NCI-H2227 (cell line): ENCODE measurements around the gene HNRNPA0.

Experiments used
- DNase-seq: peaks from one replicate; lab custom pipeline; 2025; ENCODE audit not compliant: unreplicated experiment; lab: John Stamatoyannopoulos, UW

Gene HNRNPA0

GRCh38 chr5:137754961-137755762 lies 999 bp upstream of the HNRNPA0 start:
- no peak for DNase-seq

- peak; percentile 37 for DNase-seq
Measured at GRCh38 chr5:137753691-137754187, 424 bp downstream of the HNRNPA0 start.

DNA sequence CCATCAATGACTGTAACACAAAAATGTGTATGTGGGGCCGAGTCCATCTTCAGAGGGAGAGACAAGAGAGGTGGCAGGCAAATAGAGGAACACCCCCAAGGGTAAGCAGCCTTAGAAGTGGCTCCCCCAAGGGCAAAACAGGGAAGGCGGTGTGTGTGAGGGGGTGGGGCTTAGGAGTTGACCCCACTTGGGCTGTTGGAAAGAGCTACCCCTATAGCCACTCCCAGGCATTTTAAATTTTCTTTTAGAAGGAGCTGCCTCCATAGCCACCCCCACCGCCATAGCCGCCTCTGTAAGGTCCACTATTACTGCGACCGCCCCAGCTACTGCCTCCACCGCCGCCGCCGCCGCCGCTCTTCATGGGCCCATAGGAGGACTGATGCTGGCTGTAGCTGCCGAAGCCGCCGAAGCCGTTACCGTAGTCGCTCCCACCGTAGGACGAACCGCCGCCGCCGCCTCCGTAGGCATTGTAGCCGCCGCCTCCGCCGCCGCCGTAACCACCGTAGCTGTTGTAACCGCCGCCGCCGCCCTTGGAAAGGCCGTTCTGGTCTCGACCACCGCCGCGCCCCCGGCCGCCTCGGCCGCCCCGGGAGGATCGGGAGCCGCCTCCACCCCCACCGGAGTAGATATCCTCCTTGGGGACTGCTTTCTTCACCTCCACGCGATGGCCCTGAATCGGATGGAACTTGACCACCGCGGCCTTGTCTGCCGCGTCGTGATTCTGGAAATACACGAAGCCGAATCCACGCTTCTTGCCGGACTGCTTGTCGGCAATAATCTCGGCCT lies 1.1 kb downstream of the HNRNPA0 start:
- peak; percentile 32 for DNase-seq

GRCh38 chr5:137751869-137752491 lies 2.2 kb downstream of the HNRNPA0 start:
- DNase-seq: peak; percentile 68

DNA sequence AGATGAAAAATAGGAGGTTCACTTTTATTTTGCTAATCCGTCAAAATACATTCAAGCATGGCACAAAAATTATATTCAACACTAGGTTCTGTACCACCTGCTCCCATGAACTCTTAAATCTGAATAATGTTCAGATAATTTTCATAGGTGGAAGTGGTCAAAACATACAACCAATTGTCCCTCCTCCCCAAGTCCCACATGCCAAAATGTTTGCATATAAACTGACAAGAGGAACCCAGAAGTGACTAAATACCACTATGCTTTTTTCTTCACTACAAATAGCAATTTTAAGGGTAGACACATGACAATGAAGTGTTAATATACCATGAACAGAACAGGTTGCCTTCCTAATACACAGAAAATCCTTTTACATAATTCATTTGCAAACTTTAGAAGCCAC lies 3.7 kb downstream of the HNRNPA0 start:
- no peak for DNase-seq

- DNase-seq: no peak
Measured at GRCh38 chr5:137747848-137748247, 6.3 kb downstream of the HNRNPA0 start.

DNA sequence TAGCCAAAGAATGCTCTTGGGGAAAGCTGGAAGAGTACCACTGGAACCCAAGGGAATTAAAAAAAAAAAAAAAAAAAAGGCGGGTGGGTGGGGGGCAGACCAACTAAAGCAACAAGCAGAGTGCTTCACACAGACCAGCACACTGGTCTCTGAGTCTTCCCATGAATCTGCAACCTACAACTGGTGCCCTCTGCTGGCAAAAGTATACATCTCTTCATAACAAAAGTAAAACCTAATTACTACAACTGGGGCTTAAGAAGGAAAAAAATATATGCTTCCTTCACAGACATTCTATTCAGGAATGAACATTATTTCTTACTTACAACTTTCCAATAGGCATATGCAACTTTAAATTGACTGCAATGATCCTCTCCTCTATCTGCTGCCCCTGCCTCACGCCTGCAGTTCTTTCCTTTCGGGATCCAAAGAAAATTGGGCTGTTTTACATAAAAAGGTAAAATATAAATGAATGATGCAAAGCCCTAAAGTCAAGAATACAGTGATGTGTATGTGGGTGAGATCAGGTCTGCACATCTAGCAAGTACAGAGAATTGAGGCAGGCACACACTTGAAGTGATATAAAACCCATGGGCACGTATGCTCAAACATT lies 11.0 kb downstream of the HNRNPA0 start:
- peak; percentile 80 for DNase-seq

- peak; percentile 40 for DNase-seq
Measured at GRCh38 chr5:137741718-137742117, 12.4 kb downstream of the HNRNPA0 start.

DNA sequence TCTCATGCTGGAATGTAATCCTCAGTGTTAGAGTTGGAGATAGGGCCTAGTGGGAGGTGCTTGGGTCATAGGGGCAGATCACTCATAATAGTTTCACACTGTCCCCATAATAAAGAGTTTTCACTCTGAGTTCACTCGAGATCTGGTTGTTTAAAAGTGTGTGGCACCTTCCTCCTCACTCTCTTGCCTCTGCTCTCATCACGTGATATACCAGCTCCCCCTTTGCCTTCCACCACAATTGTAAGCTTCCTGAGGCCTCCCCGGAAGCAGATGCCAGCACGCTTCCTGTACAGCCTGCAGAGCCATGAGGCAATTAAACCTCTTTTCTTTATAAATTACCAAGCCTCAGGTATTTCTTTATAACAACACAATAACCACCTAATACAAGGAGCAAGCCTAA lies 14.4 kb downstream of the HNRNPA0 start:
- no peak for DNase-seq

GRCh38 chr5:137738947-137739346 lies 15.2 kb downstream of the HNRNPA0 start:
- no peak for DNase-seq

DNA sequence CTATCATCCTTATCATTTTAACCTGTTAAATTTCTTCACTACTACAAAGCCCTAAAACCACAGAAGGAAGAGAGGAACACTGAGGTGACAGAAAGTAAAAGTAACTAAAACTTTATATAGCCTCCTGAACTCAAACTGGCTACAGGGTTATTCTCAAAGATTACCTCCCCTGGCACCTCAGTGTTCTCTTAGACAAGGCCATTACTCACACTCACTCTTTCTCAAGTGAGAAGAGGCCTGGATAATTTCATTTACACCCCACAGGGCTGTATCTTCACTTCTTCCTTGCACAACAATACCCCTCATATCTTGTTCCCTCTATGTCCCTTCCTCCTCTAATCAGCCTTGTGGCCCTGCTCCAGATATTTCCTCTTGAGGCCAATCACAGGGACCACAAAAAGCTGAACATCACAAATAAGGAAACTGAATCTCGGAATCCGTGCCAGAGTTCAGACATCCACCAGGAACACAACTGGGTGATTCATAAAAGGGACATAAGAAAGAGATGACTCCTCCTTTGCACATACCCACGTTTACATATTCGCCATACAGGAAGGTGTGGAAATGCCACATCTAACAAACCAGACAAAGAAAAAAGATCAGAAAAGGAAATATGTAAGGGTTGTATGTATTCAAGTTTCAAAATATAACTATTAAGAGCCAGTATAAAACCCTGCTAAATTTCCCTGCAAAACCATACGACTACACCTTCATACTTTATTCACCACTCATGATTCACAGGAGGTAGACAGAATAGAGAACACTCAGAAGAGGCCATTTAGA lies 16.6 kb downstream of the HNRNPA0 start:
- DNase-seq: no peak

GRCh38 chr5:137736496-137736895 lies 17.7 kb downstream of the HNRNPA0 start:
- no peak for DNase-seq

DNA sequence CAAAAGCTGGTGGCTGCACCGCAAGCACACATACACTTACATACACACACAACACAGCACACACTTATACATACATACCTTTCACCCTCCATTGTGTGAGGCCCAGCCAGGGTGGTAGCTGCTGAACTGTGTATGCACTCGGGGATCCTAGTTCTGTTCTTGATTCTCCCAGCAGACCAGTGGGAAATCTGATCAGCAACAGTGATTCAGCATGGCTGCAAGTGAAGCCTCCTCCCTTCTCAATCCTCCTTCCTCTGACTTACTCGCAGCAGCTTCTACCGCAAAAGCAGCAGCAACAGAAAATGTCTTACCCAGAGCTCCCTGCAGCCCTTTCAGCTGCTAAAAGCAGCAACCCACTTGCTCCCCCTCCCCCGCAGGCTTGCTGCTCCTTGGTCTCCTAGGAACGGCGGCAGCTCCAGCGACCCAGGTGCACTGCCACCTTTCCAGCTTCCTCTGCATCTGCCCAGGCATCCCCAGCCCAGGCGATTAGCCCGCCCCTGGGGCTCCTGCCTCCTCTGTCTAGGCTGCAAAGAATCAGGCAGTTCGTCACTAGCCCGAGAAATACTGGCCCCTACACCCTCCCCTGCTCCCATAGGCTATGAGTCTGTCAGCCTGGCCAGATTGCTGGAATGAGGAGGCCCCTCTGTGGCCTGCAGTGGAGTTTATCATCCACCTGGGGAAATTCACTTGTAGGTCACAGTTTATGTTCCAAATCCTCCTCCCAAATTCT lies 18.4 kb downstream of the HNRNPA0 start, which contains the start of gene KLHL3:
Gene KLHL3 (minus strand): TSS at position 535 of the 730 bp plus-strand sequence. CDS start 443 bp downstream, at position 92.
- DNase-seq: peak; percentile 71

GRCh38 chr5:137734962-137735554 lies 19.1 kb downstream of the HNRNPA0 start:
- peak; percentile 27 for DNase-seq

DNA sequence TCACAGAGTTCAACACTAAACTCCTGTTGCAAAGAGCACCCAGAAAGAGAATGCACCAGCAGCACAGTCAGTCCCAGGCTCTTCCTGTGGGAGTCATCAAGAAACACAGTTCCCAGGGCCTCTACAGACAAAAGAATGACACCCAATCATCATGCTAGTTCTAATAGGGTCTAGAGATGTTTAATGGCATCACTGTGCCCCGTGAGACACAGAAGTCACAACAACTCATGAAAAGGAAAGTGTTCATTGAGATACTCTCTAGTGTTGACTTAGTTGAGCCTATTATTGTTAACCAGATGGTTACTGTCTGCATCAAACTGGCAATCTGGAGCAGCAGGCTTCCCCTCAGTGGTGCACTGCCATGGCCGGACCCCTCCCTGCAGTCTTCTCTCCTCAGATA lies 19.8 kb downstream of the HNRNPA0 start:
- DNase-seq: no peak

DNA sequence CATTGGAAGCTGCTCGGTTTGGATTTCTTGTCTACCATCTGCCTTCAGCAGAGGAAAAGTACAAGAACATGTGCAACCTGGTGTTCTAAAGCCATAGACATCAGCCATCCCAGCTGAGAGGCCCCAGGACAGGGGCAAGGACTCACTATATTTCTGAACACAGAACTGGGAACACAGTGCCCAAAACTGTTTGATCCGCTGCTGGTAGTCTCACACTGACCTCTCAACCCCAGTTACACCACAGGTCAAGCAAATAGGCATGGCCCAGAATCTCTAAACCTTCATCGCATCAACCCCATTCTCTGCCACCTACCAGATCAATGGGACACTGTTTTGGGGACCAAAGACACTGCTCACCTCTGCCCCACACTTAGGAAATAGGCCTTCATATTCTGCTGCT lies 20.2 kb downstream of the HNRNPA0 start:
- DNase-seq: no peak

- DNase-seq: no peak
Measured at GRCh38 chr5:137733006-137733405, 21.2 kb downstream of the HNRNPA0 start.

- no peak for DNase-seq
Measured at GRCh38 chr5:137731176-137731575, 23.0 kb downstream of the HNRNPA0 start.

DNA sequence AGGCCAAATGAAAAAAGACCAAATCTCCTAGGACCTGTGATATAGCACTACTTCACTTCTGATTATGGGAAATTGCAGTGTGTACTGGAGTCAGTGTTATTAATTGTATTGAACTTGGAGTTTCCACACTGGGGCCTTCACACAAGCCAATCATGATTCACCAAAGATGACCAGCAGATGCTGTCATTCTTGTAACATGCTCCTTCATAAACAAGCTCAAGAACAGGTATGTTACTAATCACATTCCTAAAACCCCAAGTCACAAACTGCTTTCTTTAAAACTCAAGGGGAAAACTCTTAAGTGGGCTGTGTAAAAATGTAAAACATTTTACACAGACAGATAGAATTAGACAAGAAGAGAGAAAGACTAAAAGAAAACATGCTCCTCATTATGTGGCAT lies 23.8 kb downstream of the HNRNPA0 start:
- no peak for DNase-seq
